Testis (tissue), 2 donors: ENCODE data around the gene ARID1B.

Experiments
- POLR2A ChIP-seq: fragments of 450-650 bp; IDR thresholded peaks from one replicate; pipeline ENCODE4 v1.6.1; 2017; ENCODE audit warnings: antibody characterized with exemption, mild to moderate bottlenecking, moderate library complexity
- TF ChIP-seq, protein P1 (sequence below), 3 experiments: fragments of 450-650 bp in 2 of 3; fragments of 200-600 bp in 1 of 3; sonication (generic) in 1 of 3; IDR thresholded peaks; one replicate each; pipeline ENCODE4 v1.5.1; 2016 to 2019; ENCODE audit warnings: antibody characterized with exemption in 3 of 3, mild to moderate bottlenecking in 2 of 3, moderate library complexity in 1 of 3

DNA sequence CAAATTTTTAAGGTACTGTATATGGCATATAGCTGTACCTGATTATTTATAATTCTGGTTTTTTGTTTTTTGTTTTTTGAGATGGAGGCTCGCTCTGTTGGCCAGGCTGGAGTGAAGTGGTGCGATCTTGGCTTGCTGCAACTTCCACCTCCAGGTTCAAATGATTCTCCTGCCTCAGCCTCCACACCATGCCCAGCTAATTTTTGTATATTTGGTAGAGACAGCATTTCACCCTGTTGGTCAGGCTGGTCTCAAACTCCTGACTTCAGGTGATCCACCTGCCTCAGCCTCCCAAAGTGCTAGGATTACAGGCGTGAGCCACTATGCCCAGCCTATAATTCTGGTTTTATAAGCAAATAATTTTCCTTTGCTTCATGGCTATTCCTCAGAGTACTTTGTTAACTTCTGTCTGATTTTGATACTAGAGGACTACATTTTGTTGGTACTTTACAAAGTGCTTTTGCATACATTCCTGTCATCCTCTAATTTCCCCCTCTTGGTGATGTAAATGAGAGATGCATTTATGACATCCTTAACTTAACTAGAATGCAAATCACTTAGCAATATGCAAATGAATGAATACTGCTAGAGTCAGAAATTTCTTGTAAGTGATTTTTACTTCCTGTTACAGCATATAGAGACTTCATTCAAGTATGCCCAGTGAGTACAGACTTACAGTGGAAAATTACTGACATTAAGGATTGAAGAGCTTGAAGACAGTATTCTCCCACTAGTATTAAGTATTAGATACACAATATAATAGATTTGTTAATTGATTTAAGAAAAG, 35.7 kb upstream of the ARID1B start:
- TF ChIP-seq, protein P1, sequence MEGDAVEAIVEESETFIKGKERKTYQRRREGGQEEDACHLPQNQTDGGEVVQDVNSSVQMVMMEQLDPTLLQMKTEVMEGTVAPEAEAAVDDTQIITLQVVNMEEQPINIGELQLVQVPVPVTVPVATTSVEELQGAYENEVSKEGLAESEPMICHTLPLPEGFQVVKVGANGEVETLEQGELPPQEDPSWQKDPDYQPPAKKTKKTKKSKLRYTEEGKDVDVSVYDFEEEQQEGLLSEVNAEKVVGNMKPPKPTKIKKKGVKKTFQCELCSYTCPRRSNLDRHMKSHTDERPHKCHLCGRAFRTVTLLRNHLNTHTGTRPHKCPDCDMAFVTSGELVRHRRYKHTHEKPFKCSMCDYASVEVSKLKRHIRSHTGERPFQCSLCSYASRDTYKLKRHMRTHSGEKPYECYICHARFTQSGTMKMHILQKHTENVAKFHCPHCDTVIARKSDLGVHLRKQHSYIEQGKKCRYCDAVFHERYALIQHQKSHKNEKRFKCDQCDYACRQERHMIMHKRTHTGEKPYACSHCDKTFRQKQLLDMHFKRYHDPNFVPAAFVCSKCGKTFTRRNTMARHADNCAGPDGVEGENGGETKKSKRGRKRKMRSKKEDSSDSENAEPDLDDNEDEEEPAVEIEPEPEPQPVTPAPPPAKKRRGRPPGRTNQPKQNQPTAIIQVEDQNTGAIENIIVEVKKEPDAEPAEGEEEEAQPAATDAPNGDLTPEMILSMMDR (IDR thresholded peaks at IDR 0.05), result no peak
- no peak for TF ChIP-seq POLR2A
